Lower leg skin (tissue), 4 donors: ENCODE data around the gene PCK1. TPM values are rescaled to one million over a fixed set of nuclear protein-coding genes. Genes with fewer than 3 reads are reported as not detected.

Experiments used
- DNase-seq, 2 donors: peaks; one replicate each; pipeline ENCODE4 v3.0.0-alpha.2; 2019; ENCODE audit warnings: low spot score in 2 of 2
- H3K4me3 ChIP-seq: fragments of 200-600 bp; sonication (generic); 2 replicates; pipeline ENCODE4 v1.5.1; 2017; ENCODE audit warnings: mild to moderate bottlenecking, low read depth; ENCODE audit not compliant: poor library complexity, severe bottlenecking
- POLR2A ChIP-seq, 2 donors: fragments of 450-650 bp; IDR thresholded peaks; one replicate each; pipeline ENCODE4 v1.6.1; 2016 to 2017; ENCODE audit warnings: antibody characterized with exemption in 2 of 2, mild to moderate bottlenecking in 1 of 2, moderate library complexity in 1 of 2
- WGBS, 2 donors: methylation state at CpG; one replicate each; pipeline ENCODE4 v1.1.5; 2018; 5-methylcytosine and 5-hydroxymethylcytosine counted together
- intact Hi-C: fragments of 100-400 bp; cut with DNase I; formaldehyde crosslinking; loops from one replicate; pipeline ENCODE4 v1.15.0; 2023; ENCODE audit warnings: low total_unique reads
- total RNA-seq, 4 donors: library from RNA; depleted of rRNA; stranded (reverse); fragments of >200 nt; gene quantifications; one replicate each; pipeline ENCODE4 v1.1.0, GENCODE V29; 2016
- TF ChIP-seq, protein P1 (sequence below), 3 donors: fragments of 450-650 bp; IDR thresholded peaks; one replicate each; pipeline ENCODE4 v1.5.1; 2016; ENCODE audit warnings: antibody characterized with exemption in 3 of 3, mild to moderate bottlenecking in 3 of 3, moderate library complexity in 2 of 3

The PCK1 gene
- total RNA-seq, 4 donors from 2014 or later, result 0.12 to 11.6 (median 2.1) TPM

DNA sequence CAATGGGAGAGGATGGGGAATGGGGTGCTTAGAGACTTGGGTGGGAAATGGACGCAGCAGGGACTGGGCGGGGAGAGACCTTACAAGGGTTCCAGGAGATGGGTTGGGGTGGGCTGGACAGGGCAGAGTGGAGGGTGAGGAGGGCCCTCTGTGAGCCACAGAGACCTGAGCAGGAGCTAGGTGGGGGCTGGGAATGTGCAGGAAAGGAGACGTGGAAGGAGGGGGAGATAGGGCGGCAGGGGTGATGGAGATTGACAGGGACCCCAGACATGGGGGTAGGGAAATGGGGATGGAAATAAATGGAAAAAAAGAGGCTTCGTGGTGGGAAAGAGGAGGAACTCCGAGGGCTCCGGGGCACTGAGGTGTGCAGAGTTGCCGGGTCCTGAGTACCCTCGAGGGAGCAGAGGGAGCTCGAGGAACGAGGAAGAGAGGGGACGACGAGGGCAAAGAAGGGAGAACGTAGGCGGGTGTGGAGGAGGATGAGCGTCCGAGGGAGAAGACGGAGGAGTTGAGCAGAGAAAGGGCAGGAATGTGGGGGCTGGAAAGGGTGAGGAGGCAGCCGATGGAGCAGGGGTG, 33.9 kb upstream of the PCK1 start:
- intact Hi-C loops, result no loop called here
- TF ChIP-seq, protein P1, sequence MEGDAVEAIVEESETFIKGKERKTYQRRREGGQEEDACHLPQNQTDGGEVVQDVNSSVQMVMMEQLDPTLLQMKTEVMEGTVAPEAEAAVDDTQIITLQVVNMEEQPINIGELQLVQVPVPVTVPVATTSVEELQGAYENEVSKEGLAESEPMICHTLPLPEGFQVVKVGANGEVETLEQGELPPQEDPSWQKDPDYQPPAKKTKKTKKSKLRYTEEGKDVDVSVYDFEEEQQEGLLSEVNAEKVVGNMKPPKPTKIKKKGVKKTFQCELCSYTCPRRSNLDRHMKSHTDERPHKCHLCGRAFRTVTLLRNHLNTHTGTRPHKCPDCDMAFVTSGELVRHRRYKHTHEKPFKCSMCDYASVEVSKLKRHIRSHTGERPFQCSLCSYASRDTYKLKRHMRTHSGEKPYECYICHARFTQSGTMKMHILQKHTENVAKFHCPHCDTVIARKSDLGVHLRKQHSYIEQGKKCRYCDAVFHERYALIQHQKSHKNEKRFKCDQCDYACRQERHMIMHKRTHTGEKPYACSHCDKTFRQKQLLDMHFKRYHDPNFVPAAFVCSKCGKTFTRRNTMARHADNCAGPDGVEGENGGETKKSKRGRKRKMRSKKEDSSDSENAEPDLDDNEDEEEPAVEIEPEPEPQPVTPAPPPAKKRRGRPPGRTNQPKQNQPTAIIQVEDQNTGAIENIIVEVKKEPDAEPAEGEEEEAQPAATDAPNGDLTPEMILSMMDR (IDR thresholded peaks at IDR 0.05), result no peak
- no peak for TF ChIP-seq POLR2A (IDR thresholded peaks at IDR 0.05)
- 61 to 72% methylated on average over 19 of the region's 19 CpGs for WGBS, 2 donors
- no peak overlapping the region for H3K4me3 ChIP-seq
- no peak for DNase-seq

DNA sequence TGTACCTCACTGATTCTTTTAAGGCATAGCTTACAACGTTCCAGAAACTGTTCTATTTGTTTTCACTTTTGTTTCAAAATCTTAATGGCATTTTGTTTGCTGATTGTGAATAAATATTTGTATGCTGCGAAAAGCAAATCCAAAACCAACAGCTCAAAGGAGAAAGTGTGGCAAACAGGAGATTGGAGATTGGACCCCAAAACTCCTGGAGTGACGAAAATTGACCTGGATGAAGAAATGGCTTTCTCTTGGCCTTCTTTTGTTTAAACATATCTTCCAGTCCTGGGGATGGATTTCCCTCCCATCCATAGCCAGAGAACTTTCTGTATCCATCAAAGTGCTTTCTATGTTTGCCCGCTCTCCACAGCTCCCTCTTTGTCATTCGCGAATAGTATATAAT, 33.2 kb upstream of the PCK1 start:
- TF ChIP-seq POLR2A (IDR thresholded peaks at IDR 0.05), result no peak
- TF ChIP-seq, protein P1 (IDR thresholded peaks at IDR 0.05), result no peak
- DNase-seq, result no peak
- H3K4me3 ChIP-seq, result no peak overlapping the region
- intact Hi-C loops, result no loop called here
- 83% methylated on average over 6 of the region's 6 CpGs for WGBS, 2 donors

DNA sequence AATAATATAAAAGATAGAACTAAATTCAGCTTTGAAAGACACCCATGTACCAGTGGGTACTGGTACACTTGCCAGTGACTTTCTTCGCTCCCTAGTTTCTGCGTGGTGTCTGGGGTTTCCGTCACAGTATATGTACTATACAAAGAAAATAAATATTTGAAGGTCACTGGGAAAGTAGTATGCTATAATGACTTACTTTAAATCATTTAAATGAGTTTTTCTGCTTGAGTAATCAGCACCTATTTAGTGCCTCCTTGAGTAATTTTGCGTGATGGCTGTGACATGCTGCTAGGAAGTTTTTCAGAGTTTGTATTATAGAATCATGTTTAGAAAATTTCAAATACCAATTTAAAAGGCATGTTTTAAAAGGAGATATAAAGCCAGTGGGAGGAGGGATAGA, 32.8 kb upstream of the PCK1 start:
- H3K4me3 ChIP-seq, result no peak overlapping the region
- DNase-seq, result no peak
- whole genome bisulfite sequencing, 2 donors, result 94 to 95% methylated on average over 4 of the region's 4 CpGs
- TF ChIP-seq POLR2A (IDR thresholded peaks at IDR 0.05), result no peak
- TF ChIP-seq, protein P1 (IDR thresholded peaks at IDR 0.05), result no peak
- intact Hi-C loops, result no loop called here

DNA sequence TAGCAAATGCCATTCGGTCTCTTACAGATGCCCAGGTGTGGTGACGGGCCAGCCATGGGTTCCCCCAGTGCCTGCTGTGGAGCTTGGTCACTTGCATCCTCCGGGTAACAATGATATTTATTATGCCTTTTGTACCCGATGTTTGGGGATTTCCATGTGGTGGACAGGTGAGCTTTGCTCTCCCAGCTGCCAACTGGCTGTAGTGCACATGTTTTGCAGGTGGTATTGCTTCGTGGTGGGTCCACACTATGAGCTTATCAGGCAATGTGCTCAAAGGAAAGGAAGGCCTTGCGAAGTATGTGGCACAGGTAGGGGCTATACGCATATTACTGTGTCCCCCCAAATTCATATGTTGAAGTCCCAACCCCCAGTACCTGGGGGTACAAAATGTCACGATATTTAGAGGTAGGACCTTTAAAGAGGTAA, 31.7 kb upstream of the PCK1 start:
- intact Hi-C loops, result no loop called here
- H3K4me3 ChIP-seq, result no peak overlapping the region
- 87% methylated on average over 7 to 8 of the region's 8 CpGs for WGBS, 2 donors
- no peak for DNase-seq
- TF ChIP-seq, protein P1 (IDR thresholded peaks at IDR 0.05), result no peak
- TF ChIP-seq POLR2A (IDR thresholded peaks at IDR 0.05), result no peak

DNA sequence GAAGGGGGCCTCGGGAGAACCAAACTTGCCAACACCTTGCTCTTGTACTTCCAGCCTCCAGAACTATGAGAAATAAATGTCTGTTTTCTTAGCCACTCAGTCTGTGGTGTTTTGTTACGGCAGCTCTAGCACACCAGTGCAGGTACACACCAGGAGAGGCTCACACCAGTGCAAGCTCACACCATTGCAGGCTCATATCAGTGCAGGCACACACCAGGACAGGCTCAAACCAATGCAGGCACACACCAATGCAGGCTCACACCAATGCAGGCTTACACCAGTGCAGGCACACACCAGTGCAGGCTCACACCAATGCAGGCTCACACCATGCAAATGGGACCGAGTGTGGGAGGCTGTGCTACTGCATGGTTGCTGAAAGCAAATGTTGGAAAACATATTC, 31.1 kb upstream of the PCK1 start:
- WGBS, 2 donors, result 80 to 85% methylated on average over 3 of the region's 3 CpGs
- TF ChIP-seq, protein P1 (IDR thresholded peaks at IDR 0.05), result no peak
- TF ChIP-seq POLR2A (IDR thresholded peaks at IDR 0.05), result no peak
- no peak overlapping the region for H3K4me3 ChIP-seq
- intact Hi-C loops, result no loop called here
- no peak for DNase-seq
